NCI-H82 (cell line): ENCODE data around the gene SF3B6.

ENCODE experiments used
- DNase-seq: peaks from one replicate; lab custom pipeline; 2025; lab: John Stamatoyannopoulos, UW

The SF3B6 gene

GRCh38 chr2:24018241-24018640 is 57.9 kb downstream of the SF3B6 start:
- DNase-seq = no peak

GRCh38 chr2:24017711-24018110 is 58.4 kb downstream of the SF3B6 start:
- DNase-seq = no peak
